Astrocyte of the cerebellum (primary cell): ENCODE results near the gene ANO6.
A peak's percentile ranks its signal among the peaks of the same experiment; 100 is the strongest.

Experiments
- DNase-seq: peaks from one replicate; pipeline ENCODE4 v3.0.0-alpha.2; 2011; ENCODE audit warnings: low read depth
- H3K4me3 ChIP-seq: 2 replicates; pipeline ENCODE4 v1.5.1; 2011; ENCODE audit warnings: mild to moderate bottlenecking, low read depth, low read length, moderate library complexity
- CTCF ChIP-seq: IDR thresholded peaks from 2 replicates; pipeline ENCODE4 v1.5.1; 2012; ENCODE audit warnings: low read length, low read depth, moderate library complexity, mild to moderate bottlenecking; ENCODE audit errors: missing control alignments
- in situ Hi-C: cut with HindIII; loops from 2 replicates; pipeline ENCODE4 v1.10.0; 2017; ENCODE audit warnings: low sequenced_read_pairs

The ANO6 gene

GRCh38 chr12:45478931-45479330 is 263.0 kb downstream of the ANO6 start:
- H3K4me3 ChIP-seq, result no peak overlapping the region
- TF ChIP-seq CTCF, result no peak
- in situ Hi-C loops, result no loop called here
- no peak for DNase-seq

GRCh38 chr12:45481746-45482145 is 265.9 kb downstream of the ANO6 start:
- in situ Hi-C loops, result no loop called here
- TF ChIP-seq CTCF, result no peak
- H3K4me3 ChIP-seq, result no peak overlapping the region
- DNase-seq, result no peak

- TF ChIP-seq CTCF, result no peak
- in situ Hi-C loops, result no loop called here
- no peak overlapping the region for H3K4me3 ChIP-seq
- peak; percentile 41 for DNase-seq
These were observed 267.7 kb downstream of the ANO6 start for GRCh38 chr12:45483571-45483970.
